Fibroblast of lung (primary cell): ENCODE measurements around the gene ZSCAN31.

ENCODE experiments used
- CTCF ChIP-seq, 2 donors: IDR thresholded peaks in 1 of 2; conservative IDR thresholded peaks in 1 of 2; 1 replicate in 1 of 2; 2 replicates in 1 of 2; pipeline ENCODE4 v1.5.1; 2011 to 2012; ENCODE audit warnings: low read length in 2 of 2, control low read depth in 1 of 2, inconsistent platforms in 1 of 2, low read depth in 1 of 2, mild to moderate bottlenecking in 1 of 2
- EZH2 ChIP-seq: IDR thresholded peaks from 2 replicates; pipeline ENCODE4 v1.5.1; 2012; ENCODE audit warnings: low read length, control low read depth, mild to moderate bottlenecking; ENCODE audit errors: missing control alignments

GRCh38 chr6:28380381-28380780, 44.4 kb upstream of the ZSCAN31 start:
- no peak for TF ChIP-seq CTCF (conservative IDR thresholded peaks at IDR 0.05 in 1 of 2, IDR thresholded peaks at IDR 0.05 in 1 of 2; ENCODE audit: low read depth in 1 of 2, low read length in 2 of 2)
- no peak for TF ChIP-seq EZH2
